ENCODE data around the gene ATP11A.

Gene ATP11A

GRCh38 chr13:112725346-112726015 lies 35.6 kb downstream of the ATP11A start:
- ChIA-PET CTCF (interaction anchor here (0.9 kb wide), 1 partner anchor 10 kb away, joined by 3 read pairs; no protein-coding TSS in a partner anchor), POLR2A (no interaction called here)
- TF ChIP-seq CTCF (IDR thresholded peaks at IDR 0.05; ENCODE audit: insufficient read depth, low read length, missing control alignments): no peak
- no peak for DNase-seq (ENCODE audit: low read depth, low spot score)
- H3K4me3 ChIP-seq (ENCODE audit: low read depth, low read length): no peak overlapping the region

- CTCF ChIA-PET: interaction anchor here (0.9 kb wide), 1 partner anchor 10 kb away, joined by 3 read pairs; no protein-coding TSS in a partner anchor
- POLR2A ChIA-PET: no interaction called here
- DNase-seq (ENCODE audit: low read depth, low spot score): no peak
- TF ChIP-seq CTCF (IDR thresholded peaks at IDR 0.05; ENCODE audit: insufficient read depth, low read length, missing control alignments): no peak
- H3K4me3 ChIP-seq (ENCODE audit: low read depth, low read length): no peak overlapping the region
These were observed 36.4 kb downstream of the ATP11A start for GRCh38 chr13:112726016-112726767.

DNA sequence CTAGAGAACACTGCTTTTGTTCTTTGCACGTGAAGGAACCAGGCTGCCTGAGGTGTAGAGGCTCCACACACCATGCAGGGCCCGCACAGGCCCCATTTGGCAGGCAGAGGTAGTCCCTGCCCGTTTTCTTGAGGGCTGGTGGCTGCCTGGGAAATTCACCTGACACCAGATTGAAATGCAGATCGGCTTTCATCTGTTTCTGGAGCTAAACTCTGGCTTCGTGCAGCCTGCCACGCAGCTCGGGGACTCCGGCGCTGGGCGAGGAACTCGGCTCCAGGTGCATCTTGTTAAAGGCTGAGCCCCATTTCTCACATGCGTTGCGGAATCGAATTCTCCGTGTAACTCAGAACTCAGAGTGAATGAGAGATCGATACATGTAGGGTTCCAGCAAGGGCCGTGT lies 37.7 kb downstream of the ATP11A start:
- no peak for DNase-seq (ENCODE audit: low read depth, low spot score)
- H3K4me3 ChIP-seq (ENCODE audit: low read depth, low read length): no peak overlapping the region
- POLR2A ChIA-PET: no interaction called here
- CTCF ChIA-PET: interaction anchor here (1.4 kb wide), 1 partner anchor 205 kb away, joined by 3 read pairs; no protein-coding TSS in a partner anchor
- no peak for TF ChIP-seq CTCF (IDR thresholded peaks at IDR 0.05; ENCODE audit: insufficient read depth, low read length, missing control alignments)

DNA sequence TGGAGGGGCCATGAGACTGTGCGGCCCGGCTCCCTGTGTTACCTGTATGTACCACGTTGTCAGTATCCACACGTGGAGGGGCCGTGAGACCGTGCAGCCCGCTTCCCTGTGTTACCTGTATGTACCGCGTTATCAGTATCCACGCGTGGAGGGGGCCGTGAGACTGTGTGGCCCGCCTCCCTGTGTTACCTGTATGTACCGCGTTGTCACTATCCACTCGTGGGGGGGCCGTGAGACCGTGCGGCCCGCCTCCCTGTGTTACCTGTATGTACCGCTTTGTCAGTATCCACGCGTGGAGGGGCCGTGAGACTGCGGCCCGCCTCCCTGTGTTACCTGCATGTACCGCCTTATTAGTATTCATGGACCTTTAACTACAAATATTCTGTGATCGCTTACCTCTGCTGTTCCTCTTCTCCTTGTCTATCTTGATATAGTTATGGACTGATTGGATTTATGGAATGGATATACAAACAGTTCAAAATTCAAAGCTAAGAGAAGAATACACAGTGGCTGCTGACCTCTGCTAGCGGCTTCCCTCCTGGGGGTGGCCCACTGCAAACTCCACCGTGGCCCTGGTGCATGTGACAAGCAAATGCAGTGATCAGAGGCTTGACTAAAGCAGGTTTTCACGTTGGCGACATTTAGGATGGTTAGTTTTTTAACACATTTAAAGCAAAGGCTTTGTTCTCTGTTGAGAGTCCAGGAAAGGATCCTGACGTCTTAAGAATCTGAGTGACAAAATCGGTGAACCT lies 38.7 kb downstream of the ATP11A start:
- TF ChIP-seq CTCF (IDR thresholded peaks at IDR 0.05; ENCODE audit: insufficient read depth, low read length, missing control alignments): no peak
- H3K4me3 ChIP-seq (ENCODE audit: low read depth, low read length): no peak overlapping the region
- CTCF ChIA-PET: no interaction called here
- POLR2A ChIA-PET: no interaction called here
- DNase-seq (ENCODE audit: low read depth, low spot score): no peak

DNA sequence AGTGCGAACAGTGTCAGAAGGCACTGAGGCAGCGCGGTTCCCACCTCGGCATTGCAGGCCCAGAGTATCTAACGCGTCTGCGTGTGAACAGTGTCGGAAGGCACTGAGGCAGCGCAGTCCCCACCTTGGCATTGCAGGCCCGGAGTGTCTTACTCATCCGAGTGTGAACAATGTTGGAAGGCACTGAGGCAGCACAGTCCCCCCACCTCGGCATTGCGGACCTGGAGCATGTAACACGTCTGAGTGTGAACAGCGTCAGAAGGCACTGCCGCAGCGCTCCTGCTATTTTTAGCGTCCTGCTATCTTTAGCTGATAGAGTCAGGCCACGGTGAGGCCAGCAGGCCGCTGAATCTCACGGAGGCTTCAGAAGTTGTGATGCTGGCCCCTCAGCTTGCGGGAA lies 39.6 kb downstream of the ATP11A start:
- CTCF ChIA-PET: no interaction called here
- no peak for TF ChIP-seq CTCF (IDR thresholded peaks at IDR 0.05; ENCODE audit: insufficient read depth, low read length, missing control alignments)
- no peak for DNase-seq (ENCODE audit: low read depth, low spot score)
- POLR2A ChIA-PET: no interaction called here
- no peak overlapping the region for H3K4me3 ChIP-seq (ENCODE audit: low read depth, low read length)

DNA sequence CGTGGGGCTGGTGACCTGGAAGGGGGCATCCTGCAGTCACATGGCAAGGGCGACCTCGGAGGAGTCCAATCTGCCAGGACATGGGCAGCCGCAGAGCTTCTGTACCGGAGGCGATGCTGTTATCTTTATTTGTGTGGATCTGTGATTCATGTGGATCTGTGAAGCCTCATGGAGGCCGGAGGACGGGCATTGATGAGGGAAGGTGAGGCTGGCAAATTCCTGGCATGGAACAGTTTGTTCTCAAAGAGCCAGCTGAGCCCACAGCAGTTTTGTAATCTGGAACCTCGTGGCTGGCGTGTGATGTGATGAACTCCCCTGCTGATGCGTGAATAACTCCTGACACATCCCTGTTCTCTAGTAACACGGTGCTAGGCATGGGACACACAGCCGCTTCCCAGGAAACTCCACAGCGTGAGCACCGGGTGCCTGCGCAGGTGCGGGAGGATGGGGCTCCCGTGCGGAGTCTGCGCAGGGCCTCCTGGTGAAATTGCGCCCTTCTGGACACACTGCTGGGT lies 40.4 kb downstream of the ATP11A start:
- DNase-seq (ENCODE audit: low read depth, low spot score): no peak
- ChIA-PET POLR2A (no interaction called here), CTCF (no interaction called here)
- TF ChIP-seq CTCF (IDR thresholded peaks at IDR 0.05; ENCODE audit: insufficient read depth, low read length, missing control alignments): no peak
- no peak overlapping the region for H3K4me3 ChIP-seq (ENCODE audit: low read depth, low read length)

Data from AG04449 (cell line).